IMR-90 (cell line): ENCODE measurements around the gene LRRC39. TPM values are rescaled to one million over a fixed set of nuclear protein-coding genes. Genes with fewer than 3 reads are reported as not detected.

ENCODE experiments used
- ATAC-seq: fragments of 200-7000 bp; cut with Tn5 transposase; 2 replicates; pipeline ENCODE4 v1.9.1; 2020; ENCODE audit warnings: low read depth, mild to moderate bottlenecking, moderate library complexity
- BruUV-seq: library from RNA; stranded (reverse); fragments of 400-500 nt; replicated peaks from 2 replicates; lab custom pipeline; 2021; lab: Mats Ljungman, UMichigan
- CTCF ChIA-PET: fragments of 300-600 bp; formaldehyde crosslinking; extraction: SDS; loops from one replicate; lab custom pipeline; 2021; ENCODE audit warnings: antibody characterized with exemption; lab: Yijun Ruan, JAX
- POLR2A ChIA-PET: fragments of 300-600 bp; sonication (Branson Sonifier 250); formaldehyde crosslinking; loops from one replicate; lab custom pipeline; 2022; ENCODE audit warnings: antibody characterized with exemption; ENCODE audit not compliant: unreplicated experiment; lab: Charles Lee
- DNase-seq: peaks from one replicate; pipeline ENCODE4 v3.0.0; 2013
- H2AFZ ChIP-seq: replicated peaks from 2 replicates; pipeline ENCODE3; 2013; ENCODE audit warnings: low read length, mild to moderate bottlenecking; ENCODE audit not compliant: poor library complexity
- H2AK5ac ChIP-seq: 2 replicates; pipeline ENCODE4 v1.6.1; 2013; ENCODE audit warnings: low read depth, low read length, inconsistent platforms
- H2AK9ac ChIP-seq: replicated peaks from 2 replicates; pipeline ENCODE3; 2013; ENCODE audit warnings: mild to moderate bottlenecking, low read depth, low read length, moderate library complexity; ENCODE audit not compliant: poor library complexity
- H2BK120ac ChIP-seq: 2 replicates; pipeline ENCODE4 v1.6.1; 2013; ENCODE audit warnings: low read depth, low read length, inconsistent platforms
- H2BK15ac ChIP-seq: 3 replicates; pipeline ENCODE4 v1.6.1; 2013; ENCODE audit warnings: low read depth, low read length, inconsistent platforms
- H2BK20ac ChIP-seq: 2 replicates; pipeline ENCODE4 v1.6.1; 2013; ENCODE audit warnings: low read depth, mild to moderate bottlenecking, inconsistent platforms, low read length, moderate library complexity
- H2BK5ac ChIP-seq: 2 replicates; pipeline ENCODE4 v1.6.1; 2013; ENCODE audit warnings: mild to moderate bottlenecking, low read depth, low read length, inconsistent platforms; ENCODE audit not compliant: poor library complexity, severe bottlenecking
- H3K14ac ChIP-seq: replicated peaks from 2 replicates; pipeline ENCODE4 v1.6.1; 2013; ENCODE audit warnings: low read depth, low read length, inconsistent platforms
- H3K18ac ChIP-seq: 2 replicates; pipeline ENCODE4 v1.6.1; 2013; ENCODE audit warnings: low read depth, low read length, control low read depth
- H3K23ac ChIP-seq: 2 replicates; pipeline ENCODE4 v1.6.1; 2013; ENCODE audit warnings: low read depth, low read length, inconsistent platforms
- H3K27ac ChIP-seq: 2 replicates; pipeline ENCODE4 v1.5.1; 2013; ENCODE audit warnings: mild to moderate bottlenecking, control low read depth, low read length; ENCODE audit not compliant: insufficient read depth
- H3K27me3 ChIP-seq: 2 replicates; pipeline ENCODE4 v1.6.1; 2013; ENCODE audit warnings: low read length; ENCODE audit not compliant: control insufficient read depth, insufficient read depth
- H3K36me3 ChIP-seq: 2 replicates; pipeline ENCODE4 v1.6.1; 2013; ENCODE audit warnings: low read length, mixed read lengths; ENCODE audit not compliant: control insufficient read depth, insufficient read depth
- H3K4ac ChIP-seq: 2 replicates; pipeline ENCODE4 v1.6.1; 2013; ENCODE audit warnings: low read depth, low read length, inconsistent platforms
- H3K4me1 ChIP-seq: 2 replicates; pipeline ENCODE4 v1.6.1; 2013; ENCODE audit warnings: low read length, mixed read lengths; ENCODE audit not compliant: control insufficient read depth, insufficient read depth
- H3K4me2 ChIP-seq: 2 replicates; pipeline ENCODE4 v1.6.1; 2013; ENCODE audit warnings: low read depth, mild to moderate bottlenecking, control low read depth, low read length, moderate library complexity
- H3K4me3 ChIP-seq: 2 replicates; pipeline ENCODE4 v1.5.1; 2013; ENCODE audit warnings: low read depth, mild to moderate bottlenecking, control low read depth, low read length, moderate library complexity; ENCODE audit not compliant: insufficient read depth
- H3K56ac ChIP-seq: 2 replicates; pipeline ENCODE4 v1.6.1; 2013; ENCODE audit warnings: low read length, inconsistent platforms; ENCODE audit not compliant: insufficient read depth; ENCODE audit errors: extremely low read depth
- H3K79me1 ChIP-seq, 2 experiments: 2 replicates each; pipeline ENCODE4 v1.6.1; 2013; ENCODE audit warnings: low read length in 2 of 2, inconsistent platforms in 1 of 2, low read depth in 1 of 2
- H3K9ac ChIP-seq: 2 replicates; pipeline ENCODE4 v1.6.1; 2013; ENCODE audit warnings: low read depth, low read length, control low read depth
- H3K9me1 ChIP-seq: 2 replicates; pipeline ENCODE4 v1.6.1; 2013; ENCODE audit warnings: low read length, inconsistent platforms; ENCODE audit not compliant: insufficient read depth
- H3K9me3 ChIP-seq: 2 replicates; pipeline ENCODE4 v1.6.1; 2013; ENCODE audit warnings: low read length; ENCODE audit not compliant: control insufficient read depth, insufficient read depth
- H4K20me1 ChIP-seq: 2 replicates; pipeline ENCODE4 v1.6.1; 2013; ENCODE audit warnings: low read length, inconsistent platforms; ENCODE audit not compliant: insufficient read depth
- H4K5ac ChIP-seq: 2 replicates; pipeline ENCODE4 v1.6.1; 2013; ENCODE audit warnings: mild to moderate bottlenecking, low read depth, low read length, control low read depth
- H4K8ac ChIP-seq, 2 experiments: 2 replicates each; pipeline ENCODE4 v1.6.1; 2013; ENCODE audit warnings: low read depth in 2 of 2, low read length in 2 of 2, control low read depth in 1 of 2, inconsistent platforms in 1 of 2
- H4K91ac ChIP-seq: 2 replicates; pipeline ENCODE4 v1.6.1; 2013; ENCODE audit warnings: low read depth, low read length, inconsistent platforms; ENCODE audit not compliant: insufficient read depth
- RCOR1 ChIP-seq: IDR thresholded peaks from 2 replicates; pipeline ENCODE4 v1.6.1; 2012; ENCODE audit warnings: mild to moderate bottlenecking, low read length, improper control_type of control experiment; ENCODE audit not compliant: insufficient replicate concordance
- WGBS, 2 experiments: methylation state at CpG; one replicate each; pipeline versions ENCODE4 v1.1.5 to v1.1.7; 2013; ENCODE audit warnings: missing lambda C conversion rate in 2 of 2; ENCODE audit not compliant: insufficient read length in 1 of 2; ENCODE audit errors: extremely low coverage in 2 of 2; 5-methylcytosine and 5-hydroxymethylcytosine counted together
- dilution Hi-C: fragments of 300-500 bp; cut with HindIII; formaldehyde crosslinking; loops from one replicate; pipeline ENCODE4 v1.14.3; 2018; ENCODE audit warnings: low sequenced_read_pairs; ENCODE audit not compliant: unreplicated experiment
- in situ Hi-C: fragments of 300-500 bp; cut with MboI; formaldehyde crosslinking; loops from 3 replicates; pipeline ENCODE4 v1.14.3; 2019; ENCODE audit warnings: low sequenced_read_pairs, inconsistent platforms, mixed read lengths
- intact Hi-C: fragments of 100-400 bp; cut with micrococcal nuclease; formaldehyde crosslinking; loops from 2 replicates; pipeline ENCODE4 v1.10.0; 2022
- polyA plus RNA-seq, 3 experiments: library from polyadenylated mRNA; depleted of rRNA; stranded (reverse); fragments of >200 nt; gene quantifications; 2 replicates each; pipeline ENCODE4 v1.2.3, GENCODE V29; 2012; ENCODE audit warnings: low replicate concordance in 1 of 3
- total RNA-seq: library from RNA; depleted of rRNA; stranded (reverse); fragments of >200 nt; gene quantifications from 2 replicates; pipeline ENCODE4 v1.2.3, GENCODE V29; 2012

The LRRC39 gene
- total and polyA plus RNA-seq, 2 of the 4 experiments (the other 2 are of a cell fraction), result 0.36 to 0.48 TPM

DNA sequence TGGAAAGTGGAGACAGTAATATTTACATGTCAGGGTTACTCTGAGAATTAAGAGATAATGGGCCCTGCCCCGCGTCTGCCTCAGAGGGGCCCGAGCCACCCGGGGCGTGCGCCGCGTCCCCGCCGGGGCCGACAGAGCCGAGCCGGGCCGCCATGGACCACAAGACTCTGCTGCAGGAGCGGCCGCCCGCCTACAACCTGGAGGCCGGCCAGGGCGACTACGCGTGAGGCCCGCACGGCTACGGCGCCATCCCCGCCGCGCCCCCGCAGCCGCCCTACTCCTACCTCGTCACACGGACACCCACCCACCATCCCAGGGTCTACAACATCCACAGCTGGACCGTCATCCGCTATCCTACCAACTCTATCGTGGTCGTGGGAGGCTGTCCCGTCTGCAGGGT is 35.1 kb upstream of the LRRC39 start:
- Histone ChIP-seq H2BK15ac (no peak overlapping the region), H4K20me1 (no peaks in the 10 kb centered on the region), H3K9ac (no peak overlapping the region), H2BK20ac (no peak overlapping the region), H3K4me1 (no peaks in the 10 kb centered on the region), H4K8ac (no peak overlapping the region), H2BK5ac (no peak overlapping the region), H3K9me3 (no peaks in the 10 kb centered on the region), H3K36me3 (peaks cover 31% of the 10 kb centered on the region), H2AFZ (no peak overlapping the region), H2AK5ac (no peak overlapping the region), H3K56ac (no peak overlapping the region), H3K27ac (no peak overlapping the region), H3K18ac (no peak overlapping the region), H3K27me3 (no peaks in the 10 kb centered on the region), H3K23ac (no peak overlapping the region), H3K4me2 (no peak overlapping the region), H4K91ac (no peak overlapping the region), H3K9me1 (no peaks in the 10 kb centered on the region), H3K79me1 (no peaks in the 10 kb centered on the region), H2BK120ac (no peak overlapping the region), H3K14ac (no peak overlapping the region), H3K4me3 (no peak overlapping the region), H3K4ac (no peak overlapping the region), H4K5ac (no peak overlapping the region), H2AK9ac (no peak overlapping the region)
- DNase-seq (no peak), ATAC-seq (no peak)
- ChIA-PET CTCF (no interaction called here), POLR2A (no interaction called here)
- TF ChIP-seq RCOR1, result no peak
- WGBS, 2 experiments, result 97% methylated on average over 19 of the region's 37 CpGs; no CpG with 5 or more reads in 1 of the 2 experiments
- dilution Hi-C loops (no loop called here), in situ Hi-C loops (no loop called here), intact Hi-C loops (no loop called here)
- no TSS peak for BruUV-seq
